CD4-positive, alpha-beta T cell treated with Interleukin-21 for 1 hour (primary cell): ENCODE data around the gene RBBP8NL.

Experiments
- DNase-seq: peaks from one replicate; pipeline ENCODE4 v3.0.0-alpha.2; 2020

RBBP8NL gene

DNA sequence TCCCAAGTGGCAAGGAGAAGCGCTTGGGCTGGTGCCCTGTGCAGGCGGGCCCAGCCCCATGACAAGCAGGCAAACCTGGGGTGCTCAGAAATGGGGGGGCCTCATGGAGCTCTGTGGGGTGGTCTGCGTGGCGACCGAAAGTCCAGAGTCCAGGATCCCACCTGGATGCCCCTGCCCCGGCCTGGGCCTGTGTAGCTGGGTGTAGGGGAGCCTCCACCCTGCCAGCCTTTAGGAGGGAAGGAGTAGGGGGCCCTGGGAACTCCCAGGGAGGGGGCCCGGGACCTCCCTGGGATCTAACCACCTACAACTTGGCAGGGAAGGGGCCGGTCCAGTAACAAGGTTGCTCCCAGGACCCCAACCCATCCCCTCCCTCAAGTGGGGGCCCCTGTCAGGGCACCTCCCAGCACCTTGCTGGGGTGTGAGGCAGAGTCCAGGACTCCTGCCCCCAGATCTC, 55.7 kb downstream of the RBBP8NL start:
- DNase-seq, result no peak

- DNase-seq, result no peak
Observed at GRCh38 chr20:62370807-62371587, 56.3 kb downstream of the RBBP8NL start.

DNA sequence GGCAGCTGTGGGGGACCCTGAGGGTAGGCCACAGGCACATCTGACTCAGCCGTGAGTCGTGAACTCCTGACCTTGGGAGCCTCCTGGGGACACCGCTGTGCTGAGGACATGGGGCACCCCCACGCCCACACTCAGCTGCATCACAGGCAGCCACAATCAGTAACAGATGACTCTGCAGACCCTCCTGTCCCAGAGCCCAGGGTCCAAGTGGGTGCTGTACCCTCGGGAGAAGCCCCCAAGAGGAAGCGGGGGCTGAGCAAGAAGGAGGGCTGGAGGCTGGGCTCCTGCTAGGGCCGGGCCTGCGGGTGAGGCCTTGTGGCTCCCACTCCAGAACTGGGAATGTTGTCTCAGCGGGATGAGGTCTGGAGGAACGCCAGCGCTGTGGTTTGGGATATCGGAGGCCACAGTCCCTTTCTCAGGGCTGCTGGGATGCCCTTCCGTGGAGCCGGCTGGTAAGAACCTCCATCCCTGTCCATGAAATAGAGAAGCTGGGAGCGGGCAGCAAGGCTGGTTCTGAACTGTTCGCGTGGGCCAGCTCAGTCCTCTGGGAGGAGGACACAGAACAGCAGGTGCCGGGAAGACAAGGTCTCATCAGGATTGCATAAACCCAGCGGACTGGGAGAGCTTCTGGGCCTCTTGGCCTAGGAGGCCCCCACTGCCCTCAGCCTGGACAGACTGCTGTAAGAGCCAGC, 57.1 kb downstream of the RBBP8NL start:
- no peak for DNase-seq

- DNase-seq, result no peak
Observed at GRCh38 chr20:62369815-62370114, 57.6 kb downstream of the RBBP8NL start.

- no peak for DNase-seq
Observed at GRCh38 chr20:62368976-62369814, 58.1 kb downstream of the RBBP8NL start.

GRCh38 chr20:62368392-62368975, 58.9 kb downstream of the RBBP8NL start:
- no peak for DNase-seq

DNA sequence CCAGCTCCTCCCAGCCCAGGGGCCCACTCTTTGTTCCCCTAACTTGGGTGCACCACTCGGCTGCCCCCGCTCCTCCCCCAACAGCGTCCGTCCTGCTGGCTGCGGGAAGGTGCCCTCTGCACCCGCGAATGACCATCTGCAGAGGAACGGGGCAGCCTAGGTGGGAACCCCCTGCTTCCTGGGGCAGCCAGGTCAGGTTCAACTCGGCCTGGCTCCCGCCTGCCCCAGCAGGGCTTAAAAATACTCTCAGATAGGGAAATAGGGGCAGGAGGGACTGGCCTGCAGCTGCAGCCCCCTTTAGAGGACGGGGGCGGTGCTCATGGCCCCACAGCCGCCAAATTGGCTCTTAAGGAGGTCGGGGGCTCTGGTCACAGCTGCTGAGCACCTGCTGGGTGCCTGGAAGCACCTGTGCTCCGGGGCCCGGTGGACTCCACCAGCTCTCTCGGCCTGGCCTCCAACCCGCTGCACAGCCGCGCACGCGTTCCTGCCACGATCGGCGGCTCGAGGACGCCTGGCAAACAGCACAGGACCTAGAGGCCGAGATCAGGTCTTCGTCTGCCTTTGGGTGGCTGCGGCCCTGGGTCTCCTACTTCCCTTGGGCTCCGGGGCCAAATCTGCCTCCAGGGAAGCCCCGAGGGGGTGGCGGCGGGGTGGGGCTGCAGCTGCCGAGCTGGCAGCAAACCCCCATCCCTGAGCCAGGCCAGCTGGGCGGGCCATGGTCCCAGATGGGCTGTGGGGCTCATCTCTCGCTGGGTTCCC, 59.5 kb downstream of the RBBP8NL start:
- DNase-seq, result no peak

DNA sequence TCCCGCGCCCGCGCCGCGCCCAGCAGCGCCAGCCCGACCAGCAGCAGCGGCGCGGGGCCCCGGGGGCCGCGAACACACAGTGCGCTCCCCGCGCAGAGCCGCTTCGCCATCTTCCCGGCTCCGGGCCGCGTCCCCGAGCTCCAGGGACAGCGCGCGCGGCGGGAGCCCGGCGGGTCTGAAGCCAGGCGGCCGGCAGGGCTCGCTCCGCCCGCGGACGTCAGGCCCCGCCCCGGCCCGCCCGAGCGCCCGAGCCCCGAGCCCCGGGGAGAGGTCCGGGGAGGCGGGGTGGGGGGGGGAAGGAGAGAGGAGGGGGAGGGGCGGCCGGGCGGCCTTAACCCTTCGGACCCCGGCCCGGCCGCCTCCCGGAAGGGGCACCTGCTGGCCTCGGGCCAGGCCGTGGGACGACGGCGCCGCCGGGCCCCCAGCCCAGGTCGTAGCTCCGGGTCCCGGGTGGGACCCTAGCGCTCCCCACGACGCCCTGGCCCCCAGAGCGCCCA, 60.2 kb downstream of the RBBP8NL start, which contains the start of gene LAMA5:
LAMA5 (minus strand) TSS at position 177 of the 497 bp plus-strand sequence; CDS start at position 110, 67 bp downstream.
- DNase-seq, result peak; percentile 6

- DNase-seq, result no peak
Observed at GRCh38 chr20:62366370-62367135, 60.8 kb downstream of the RBBP8NL start.

DNA sequence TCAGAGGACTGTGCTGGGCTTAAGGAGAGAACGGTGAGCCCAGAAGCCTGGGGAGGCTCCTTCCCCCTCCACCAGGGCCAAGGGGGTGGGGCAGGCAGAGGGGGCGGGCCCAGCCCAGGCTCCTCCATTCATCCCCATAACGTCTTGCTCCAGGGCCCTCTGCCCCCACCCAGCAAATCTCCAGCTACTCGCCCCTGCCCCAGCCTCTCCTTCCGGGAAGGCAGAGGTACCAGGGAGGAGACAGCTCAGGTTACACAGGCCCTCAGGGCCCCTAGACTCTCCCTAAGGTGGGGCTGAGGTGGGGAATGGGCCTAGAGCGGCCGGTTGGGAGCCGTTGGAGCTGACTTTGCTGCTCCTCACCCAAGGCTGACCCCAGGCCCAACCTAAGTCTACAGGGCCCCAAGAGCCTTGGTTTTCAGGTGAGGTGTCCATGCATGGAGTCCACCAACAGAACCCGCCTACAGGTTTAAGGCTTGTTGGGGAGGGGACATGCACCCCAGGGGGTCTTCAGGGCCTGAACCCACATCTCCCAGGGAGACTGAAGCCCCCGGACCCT, 61.4 kb downstream of the RBBP8NL start:
- no peak for DNase-seq

GRCh38 chr20:62364911-62365736, 62.2 kb downstream of the RBBP8NL start:
- DNase-seq, result no peak

DNA sequence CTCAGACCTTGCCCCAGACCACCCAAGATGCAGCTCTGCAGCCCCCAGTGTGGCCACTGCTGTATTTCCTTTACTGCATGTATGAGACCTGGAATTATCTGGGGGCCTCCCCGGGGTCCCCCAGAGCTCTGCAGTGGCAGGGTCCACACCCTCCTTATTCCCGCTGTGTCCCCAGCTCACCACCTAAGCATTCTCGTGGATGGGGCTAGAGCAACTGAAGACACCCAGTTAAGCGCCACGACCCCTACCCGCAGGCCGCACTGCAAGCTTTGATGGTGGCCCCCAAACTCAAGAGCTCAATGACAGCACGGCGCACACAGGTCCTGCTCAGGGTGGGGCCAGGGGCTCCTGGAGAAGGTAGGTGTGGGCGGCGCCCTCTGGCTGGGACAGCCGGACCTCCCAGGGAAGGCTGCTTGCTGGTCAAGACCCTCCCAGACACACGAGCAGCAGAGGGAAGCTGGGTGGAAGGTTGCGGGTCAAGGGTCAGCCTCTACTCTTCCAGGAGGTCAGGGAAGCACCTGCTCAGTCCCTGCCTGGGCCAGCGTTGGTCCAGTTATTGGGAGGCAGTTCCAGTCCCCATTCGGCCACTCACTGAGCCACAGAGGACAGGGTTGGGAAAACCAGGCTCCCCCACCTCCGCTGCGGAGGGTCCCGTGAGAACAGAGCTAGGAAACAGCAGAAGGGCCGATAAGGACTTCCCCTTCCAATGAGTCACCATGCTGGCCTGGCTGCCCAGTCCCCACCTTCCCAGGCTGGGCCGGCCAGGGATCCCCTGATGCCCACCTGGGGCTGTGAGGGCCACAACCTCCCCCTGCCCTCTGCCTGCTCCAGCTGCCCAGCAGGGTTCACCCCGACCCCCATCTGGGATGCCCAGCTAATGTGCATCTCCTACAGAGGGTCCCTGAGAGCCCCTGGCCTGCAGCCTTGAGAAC, 63.2 kb downstream of the RBBP8NL start:
- DNase-seq, result no peak

GRCh38 chr20:62362991-62363919, 64.1 kb downstream of the RBBP8NL start:
- DNase-seq, result no peak

GRCh38 chr20:62362590-62362940, 64.8 kb downstream of the RBBP8NL start:
- DNase-seq, result no peak

DNA sequence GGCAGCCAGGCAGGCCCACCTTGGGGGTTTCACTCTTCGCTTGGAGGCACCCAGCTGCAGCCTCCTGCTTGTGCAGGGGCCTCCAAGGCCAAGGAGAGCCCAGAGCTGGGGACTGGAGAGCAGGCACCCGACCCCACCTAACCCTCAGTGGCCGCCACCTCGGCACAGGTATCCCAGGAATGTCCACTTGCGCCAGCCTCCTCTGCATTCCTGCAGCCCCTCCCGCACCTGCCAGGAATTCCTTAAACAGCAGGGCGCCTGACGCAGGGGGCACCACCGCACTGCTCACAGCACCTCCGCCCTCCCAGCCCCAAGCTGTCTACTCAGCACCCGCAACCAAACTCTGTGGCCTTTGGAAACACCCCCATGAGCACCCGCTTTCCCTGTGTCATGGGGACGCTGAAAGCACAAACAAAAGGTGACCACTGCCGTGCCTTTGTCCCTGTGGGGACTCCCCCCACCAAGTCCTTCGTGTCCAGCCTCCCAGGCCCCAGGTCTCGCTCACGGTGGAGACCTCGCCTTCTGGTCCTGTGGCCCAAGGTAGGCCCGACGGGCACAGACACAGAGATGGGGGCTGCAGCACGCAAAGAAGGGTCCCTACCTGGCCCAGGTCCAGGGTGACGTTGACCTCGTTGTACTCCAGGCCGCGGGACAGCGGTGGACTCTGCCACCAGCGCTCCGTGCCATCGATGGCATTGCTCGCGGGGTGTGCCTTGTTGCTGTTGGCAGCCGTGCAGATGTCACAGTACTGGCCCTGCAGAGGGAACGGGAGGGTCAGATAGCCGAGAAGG, 65.3 kb downstream of the RBBP8NL start:
- DNase-seq, result no peak

DNA sequence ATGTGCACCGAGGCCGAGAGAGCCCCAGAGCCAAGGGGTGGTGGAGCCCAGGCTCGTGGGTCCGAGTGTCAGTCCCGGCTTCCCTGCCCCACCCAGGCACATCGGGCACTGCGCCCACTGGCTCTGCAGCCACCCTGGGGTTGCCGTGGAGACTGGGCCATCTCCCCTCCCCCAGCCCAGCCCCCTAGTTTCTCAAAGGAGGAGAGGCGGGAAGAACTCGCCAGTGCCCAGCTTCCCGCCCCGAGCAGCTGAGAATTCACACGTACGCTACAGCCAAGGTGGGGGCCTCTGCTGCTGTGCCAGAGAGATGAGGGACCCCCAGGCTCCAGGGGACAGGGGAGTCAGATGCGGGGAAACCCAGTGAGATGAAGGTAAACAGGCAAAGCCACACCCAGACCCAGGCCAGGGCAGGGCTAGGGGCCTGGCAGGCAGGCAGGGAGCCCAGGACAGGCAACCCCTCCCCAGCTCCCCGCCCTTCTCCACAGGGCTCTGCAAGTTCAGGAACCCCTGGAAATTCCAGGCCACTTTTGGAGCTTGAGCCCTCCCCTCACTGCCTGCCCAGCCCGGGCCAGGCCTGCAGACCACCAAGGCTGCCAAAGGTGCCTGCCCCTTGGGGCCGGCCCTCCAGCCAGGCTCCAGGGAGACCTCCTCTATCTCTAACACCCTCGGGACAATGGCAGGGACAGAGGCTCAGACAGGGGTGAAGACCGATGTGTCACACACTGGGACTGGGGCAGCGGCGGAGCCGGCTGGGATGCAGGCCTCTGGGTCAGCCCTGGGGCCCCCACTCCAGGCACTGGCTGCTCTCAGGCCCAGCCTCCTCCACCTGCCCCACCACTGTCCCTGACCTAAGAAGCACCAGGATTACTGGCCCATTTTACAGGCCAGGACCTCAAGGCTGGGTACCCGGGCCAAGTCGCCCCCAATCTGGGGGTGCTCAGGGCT, 66.2 kb downstream of the RBBP8NL start:
- no peak for DNase-seq
